CD4-positive, alpha-beta memory T cell (primary cell): ENCODE data around the gene RPL41. TPM values are rescaled to one million over a fixed set of nuclear protein-coding genes. Genes with fewer than 3 reads are reported as not detected.
"Not testable (repeated sequence)": the region's sequence is repeated elsewhere in the genome, so short reads cannot be mapped to it uniquely, and the experiment has no call there.

Source experiments
- CTCF ChIA-PET: fragments of 350-600 bp; sonication (Branson Sonifier 250); formaldehyde crosslinking; loops from one replicate; lab custom pipeline; 2021; ENCODE audit warnings: inconsistent platforms; ENCODE audit not compliant: partially characterized antibody; lab: Charles Lee
- POLR2A ChIA-PET: fragments of 350-600 bp; sonication (Branson Sonifier 250); formaldehyde crosslinking; loops from one replicate; lab custom pipeline; 2021; ENCODE audit not compliant: partially characterized antibody; lab: Charles Lee
- DNase-seq, 5 donors: peaks; one replicate each; pipeline versions ENCODE4 v3.0.0 to v3.0.0-alpha.2; 2020 to 2022; ENCODE audit warnings: mixed read lengths in 1 of 5
- H3K27ac ChIP-seq: one replicate; pipeline ENCODE4 v1.7.0; 2013; ENCODE audit warnings: low read depth, low read length
- H3K27me3 ChIP-seq: 2 replicates; pipeline ENCODE4 v1.7.0; 2013; ENCODE audit warnings: mild to moderate bottlenecking, low read length, moderate library complexity; ENCODE audit not compliant: insufficient read depth
- H3K36me3 ChIP-seq: 2 replicates; pipeline ENCODE4 v1.7.0; 2013; ENCODE audit warnings: mild to moderate bottlenecking, low read length, moderate library complexity; ENCODE audit not compliant: insufficient read depth
- H3K4me1 ChIP-seq: 2 replicates; pipeline ENCODE4 v1.7.0; 2013; ENCODE audit warnings: mild to moderate bottlenecking, low read length, moderate library complexity; ENCODE audit not compliant: insufficient read depth
- H3K4me3 ChIP-seq, 2 donors: one replicate each; pipeline ENCODE4 v1.7.0; 2013; ENCODE audit warnings: low read length in 2 of 2, mild to moderate bottlenecking in 1 of 2
- H3K9me3 ChIP-seq, 2 donors: one replicate each; pipeline ENCODE4 v1.7.0; 2013; ENCODE audit warnings: low read length in 2 of 2, control low read depth in 1 of 2; ENCODE audit not compliant: control insufficient read depth in 1 of 2
- H3K27ac Mint-ChIP-seq, 7 donors: one replicate each; pipeline ENCODE4 v1.8.0; 2020 to 2021; ENCODE audit warnings: mixed read lengths in 7 of 7, mild to moderate bottlenecking in 6 of 7, inconsistent platforms in 3 of 7, moderate library complexity in 3 of 7
- H3K27me3 Mint-ChIP-seq, 2 donors: one replicate each; pipeline ENCODE4 v1.8.0; 2020 to 2021; ENCODE audit warnings: mixed read lengths in 2 of 2
- H3K36me3 Mint-ChIP-seq, 2 donors: one replicate each; pipeline ENCODE4 v1.8.0; 2020 to 2021; ENCODE audit warnings: mixed read lengths in 2 of 2, inconsistent platforms in 1 of 2, mild to moderate bottlenecking in 1 of 2
- H3K4me1 Mint-ChIP-seq, 4 donors: one replicate each; pipeline ENCODE4 v1.8.0; 2020 to 2021; ENCODE audit warnings: mixed read lengths in 4 of 4, mild to moderate bottlenecking in 1 of 4
- H3K4me3 Mint-ChIP-seq, 8 donors: one replicate each; pipeline ENCODE4 v1.8.0; 2020 to 2021; ENCODE audit warnings: mixed read lengths in 8 of 8, mild to moderate bottlenecking in 7 of 8, moderate library complexity in 6 of 8, inconsistent platforms in 3 of 8
- H3K9me3 Mint-ChIP-seq, 8 donors: one replicate each; pipeline ENCODE4 v1.8.0; 2020 to 2021; ENCODE audit warnings: mixed read lengths in 8 of 8, mild to moderate bottlenecking in 5 of 8, inconsistent platforms in 3 of 8, moderate library complexity in 1 of 8
- intact Hi-C: fragments of 100-400 bp; cut with micrococcal nuclease; formaldehyde crosslinking; loops from one replicate; pipeline ENCODE4 v1.15.1; 2023
- polyA plus RNA-seq, 2 donors: library from polyadenylated mRNA; unstranded; fragments of 300-500 nt; fragmentation: Illumina TruSeq; gene quantifications; one replicate each; pipeline ENCODE4 v1.2.3, GENCODE V29; 2021
- total RNA-seq, 2 experiments: library from RNA; stranded (reverse); gene quantifications; one replicate each; pipeline ENCODE4 v1.2.3, GENCODE V29; 2021

Gene RPL41
- 1,000 to 10,000 TPM; 5,438 to 5,728 TPM for total RNA-seq
- 1,000 to 10,000 TPM; 6,058 to 8,691 TPM for polyA plus RNA-seq

DNA sequence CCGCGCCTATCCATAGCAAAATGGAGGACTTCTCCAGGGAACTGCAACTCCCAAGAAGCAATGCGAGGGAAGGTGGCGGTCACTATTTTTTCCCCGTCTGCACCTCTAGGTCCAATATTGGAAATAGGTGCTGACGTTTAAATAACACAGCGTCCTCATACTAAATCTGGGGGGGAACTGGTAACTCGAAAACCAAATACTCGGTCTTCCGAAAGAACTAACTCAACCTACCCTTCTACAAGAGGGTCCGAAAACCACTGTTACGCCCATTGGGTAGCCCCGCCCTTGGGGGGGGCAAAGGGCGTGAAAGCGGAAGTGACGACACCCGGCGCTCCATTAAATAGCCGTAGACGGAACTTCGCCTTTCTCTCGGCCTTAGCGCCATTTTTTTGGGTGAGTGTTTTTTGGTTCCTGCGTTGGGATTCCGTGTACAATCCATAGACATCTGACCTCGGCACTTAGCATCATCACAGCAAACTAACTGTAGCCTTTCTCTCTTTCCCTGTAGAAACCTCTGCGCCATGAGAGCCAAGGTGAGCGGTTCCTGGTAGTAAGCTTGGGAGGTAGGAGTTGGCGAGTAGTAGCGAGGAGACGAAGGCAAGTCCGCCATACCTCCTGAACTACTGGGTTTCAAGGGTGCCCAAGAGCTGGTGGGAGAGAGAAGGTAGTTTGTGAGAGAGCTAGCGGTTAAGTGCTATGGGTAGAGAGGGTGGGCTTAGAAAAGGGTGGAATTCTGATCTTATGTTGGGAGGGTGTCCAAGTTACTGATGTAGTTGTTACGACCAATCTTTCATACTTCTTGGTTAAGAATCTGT, at the start of gene RPL41:
Gene RPL41, plus strand, starts transcription at position 367 of the 815 bp plus-strand sequence.
- H3K4me1 ChIP-seq: peaks cover 34% of the 10 kb centered on the region
- H3K4me3 Mint-ChIP-seq: peak within 1 kb of the TSS; percentile 95 to 99 (median 98)
- intact Hi-C loops: loop anchor here (1.0 to 5.0 kb wide), 5 partner anchors 12 to 521 kb away; partner anchors contain the start of genes PA2G4, PYM1 and SUOX
- H3K27ac Mint-ChIP-seq: peak within 1 kb of the TSS; percentile 94 to 100 (median 99)
- H3K36me3 Mint-ChIP-seq: peaks cover 37 to 53% of the 10 kb centered on the region in 2 donors
- H3K27ac ChIP-seq: peak within 1 kb of the TSS; percentile 89
- peaks cover 13% of the 10 kb centered on the region for H3K36me3 ChIP-seq
- no peaks in the 10 kb centered on the region for H3K27me3 ChIP-seq
- H3K4me1 Mint-ChIP-seq: peaks cover 20 to 44% (median 30%) of the 10 kb centered on the region in 4 donors
- POLR2A ChIA-PET: interaction anchor here (0.7 to 7.6 kb wide), 35 partner anchors 11 to 609 kb away, joined by 3 to 324 read pairs (median 8); partner anchors contain the start of genes ATP5F1B, ERBB3, ESYT1 and IL23A
- DNase-seq: peak; percentile 94 to 97 (median 95)
- peak within 1 kb of the TSS; percentile 99 for H3K4me3 ChIP-seq
- no peaks in the 10 kb centered on the region for H3K9me3 Mint-ChIP-seq
- CTCF ChIA-PET: interaction anchor here (0.9 to 13.2 kb wide), 12 partner anchors 10 to 378 kb away, joined by 3 to 264 read pairs (median 8); partner anchors contain the start of genes ESYT1, PA2G4, RNF41 and SMARCC2
- no peaks in the 10 kb centered on the region for H3K9me3 ChIP-seq
- no peaks in the 10 kb centered on the region for H3K27me3 Mint-ChIP-seq

DNA sequence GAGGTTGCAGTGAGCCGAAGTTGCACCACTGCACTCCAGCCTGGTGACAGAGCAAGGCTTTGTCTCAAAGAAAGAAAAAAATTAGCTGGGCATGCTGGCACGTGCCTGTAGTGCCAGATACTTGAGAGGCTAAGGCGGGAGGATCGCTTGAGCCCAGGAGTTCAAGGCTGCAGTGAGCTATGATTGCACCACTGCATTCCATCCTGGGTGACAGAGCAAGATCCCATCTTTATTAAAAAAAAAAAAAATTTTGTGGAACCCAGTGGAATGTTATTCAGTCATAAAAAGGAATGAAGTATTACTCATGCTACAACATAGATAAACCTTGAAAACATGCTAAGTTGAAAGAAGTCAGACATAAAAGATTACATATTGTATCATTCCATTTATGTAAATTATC, 44.8 kb upstream of the RPL41 start:
- Mint-ChIP-seq H3K27me3 (no peaks in the 10 kb centered on the region), H3K9me3 (no peaks in the 10 kb centered on the region), H3K4me1 (no peaks in the 10 kb centered on the region), H3K27ac (no peak overlapping the region), H3K4me3 (no peak overlapping the region), H3K36me3 (no peaks in the 10 kb centered on the region)
- H3K9me3 ChIP-seq: no peaks in the 10 kb centered on the region
- H3K4me3 ChIP-seq: no peak overlapping the region
- POLR2A ChIA-PET: interaction anchor here (0.6 kb wide), 1 partner anchor 236 kb away, joined by 3 read pairs; no protein-coding TSS in a partner anchor
- intact Hi-C loops: no loop called here
- CTCF ChIA-PET: no interaction called here
- no peak for DNase-seq
- no peaks in the 10 kb centered on the region for H3K27me3 ChIP-seq
- H3K4me1 ChIP-seq: no peaks in the 10 kb centered on the region
- no peak overlapping the region for H3K27ac ChIP-seq
- no peaks in the 10 kb centered on the region for H3K36me3 ChIP-seq

DNA sequence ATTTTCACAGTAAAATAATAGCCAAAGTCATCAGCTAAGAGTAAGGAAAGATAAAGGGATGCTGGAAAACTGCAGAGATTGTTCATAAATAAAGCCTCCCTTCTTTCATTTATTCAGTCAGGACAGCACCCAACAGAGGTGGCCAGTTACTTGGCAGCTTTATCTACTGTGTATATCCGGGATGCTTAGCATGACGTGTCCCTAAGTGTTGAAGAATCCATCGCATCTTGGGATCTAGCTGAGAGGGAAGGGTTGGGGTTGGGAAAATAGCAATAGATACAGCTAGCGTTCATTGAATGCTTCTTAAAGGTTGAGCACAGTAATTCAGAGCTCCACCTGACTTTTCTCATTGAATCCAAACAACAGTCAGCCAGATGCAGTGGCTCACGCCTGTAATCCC, 42.0 kb upstream of the RPL41 start:
- intact Hi-C loops: no loop called here
- Mint-ChIP-seq H3K4me3 (no peak overlapping the region), H3K4me1 (peaks cover 0 to 7% (median under 1%) of the 10 kb centered on the region in 4 donors), H3K36me3 (no peaks in the 10 kb centered on the region), H3K27ac (peak overlapping the region in 1 of 7 donors; percentile 10), H3K9me3 (no peaks in the 10 kb centered on the region), H3K27me3 (no peaks in the 10 kb centered on the region)
- DNase-seq: no peak
- Histone ChIP-seq H3K27ac (no peak overlapping the region), H3K36me3 (no peaks in the 10 kb centered on the region), H3K27me3 (no peaks in the 10 kb centered on the region), H3K4me1 (peaks cover 5% of the 10 kb centered on the region), H3K4me3 (no peak overlapping the region), H3K9me3 (no peaks in the 10 kb centered on the region)
- POLR2A ChIA-PET: no interaction called here
- CTCF ChIA-PET: interaction anchor here (0.8 kb wide), 1 partner anchor 10 kb away, joined by 3 read pairs; no protein-coding TSS in a partner anchor

DNA sequence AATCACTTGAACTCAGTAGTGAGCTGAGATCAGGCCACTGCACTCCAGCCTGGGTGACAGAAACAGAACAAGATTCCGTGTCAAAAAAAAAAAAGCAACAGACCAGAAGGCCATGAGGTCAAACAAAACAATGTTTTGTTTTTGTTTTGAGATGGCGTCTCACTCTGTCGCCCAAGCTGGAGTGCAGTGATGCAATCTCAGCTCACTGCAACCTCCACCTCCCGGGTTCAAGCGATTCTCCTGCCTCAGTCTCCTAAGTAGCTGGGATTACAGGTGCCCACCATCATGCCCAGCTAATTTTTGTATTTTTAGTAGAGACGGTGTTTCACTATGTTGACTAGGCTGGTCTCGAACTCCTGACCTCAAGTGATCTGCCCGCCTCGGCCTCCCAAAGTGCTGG, 38.5 kb upstream of the RPL41 start:
- Mint-ChIP-seq H3K4me3 (peak overlapping the region in 5 of 8 donors; percentile 5 to 80 (median 21)), H3K27ac (peak overlapping the region in 1 of 7 donors; percentile 52), H3K4me1 (peaks cover 0 to 25% (median 5%) of the 10 kb centered on the region in 4 donors)
- H3K9me3 ChIP-seq, H3K4me3 ChIP-seq, H3K27me3 Mint-ChIP-seq, H3K27me3 ChIP-seq, H3K9me3 Mint-ChIP-seq, H3K27ac ChIP-seq, H3K36me3 ChIP-seq, DNase-seq, H3K36me3 Mint-ChIP-seq: not testable (repeated sequence)
- ChIA-PET CTCF (interaction anchor here (0.7 to 2.0 kb wide), 5 partner anchors 25 to 80 kb away, joined by 3 to 9 read pairs (median 3); partner anchors contain the start of gene ZC3H10), POLR2A (interaction anchor here (1.3 to 6.1 kb wide), 2 partner anchors 26 to 40 kb away, joined by 7 to 70 read pairs; partner anchors contain the start of genes PA2G4, RPL41 and ZC3H10)
- intact Hi-C loops: loop anchor here (2.0 kb wide), 1 partner anchor 31 kb away; no protein-coding TSS in a partner anchor
- peaks cover 20% of the 10 kb centered on the region for H3K4me1 ChIP-seq

DNA sequence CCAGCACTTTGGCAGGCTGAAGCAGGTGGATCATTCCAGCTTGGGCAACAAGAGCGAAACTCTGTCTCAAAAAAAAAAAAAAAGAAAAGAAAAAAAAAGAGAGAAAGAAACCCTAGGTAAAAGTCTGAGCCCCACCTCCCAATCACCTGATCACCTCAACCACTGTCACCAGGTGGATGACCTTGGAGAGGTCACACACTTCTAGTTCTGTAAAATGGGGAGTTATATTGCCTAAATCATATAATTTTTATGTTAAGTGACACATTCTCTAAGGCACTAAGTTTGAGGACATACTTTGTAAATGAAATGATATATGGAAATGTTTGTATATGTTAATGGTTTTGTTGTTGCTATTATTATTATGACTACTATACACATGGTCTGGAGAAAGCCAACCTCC, 38.0 kb upstream of the RPL41 start:
- ChIA-PET POLR2A (interaction anchor here (1.3 to 6.1 kb wide), 3 partner anchors 25 to 39 kb away, joined by 4 to 70 read pairs (median 23); partner anchors contain the start of genes PA2G4, RPL41 and ZC3H10), CTCF (interaction anchor here (0.7 to 2.2 kb wide), 7 partner anchors 24 to 81 kb away, joined by 3 to 7 read pairs (median 3); partner anchors contain the start of genes PA2G4 and ZC3H10)
- Mint-ChIP-seq H3K4me1 (peaks cover 0 to 25% (median 5%) of the 10 kb centered on the region in 4 donors), H3K4me3 (peak overlapping the region; percentile 63 to 89 (median 81)), H3K27ac (peak overlapping the region in 2 of 7 donors; percentile 52 to 79), H3K36me3 (no peaks in the 10 kb centered on the region), H3K27me3 (no peaks in the 10 kb centered on the region), H3K9me3 (no peaks in the 10 kb centered on the region)
- Histone ChIP-seq H3K27ac (no peak overlapping the region), H3K4me1 (peaks cover 20% of the 10 kb centered on the region), H3K4me3 (no peak overlapping the region), H3K36me3 (no peaks in the 10 kb centered on the region), H3K27me3 (peaks cover under 1% of the 10 kb centered on the region), H3K9me3 (no peaks in the 10 kb centered on the region)
- DNase-seq: no peak
- intact Hi-C loops: loop anchor here (2.0 kb wide), 1 partner anchor 32 kb away; no protein-coding TSS in a partner anchor

DNA sequence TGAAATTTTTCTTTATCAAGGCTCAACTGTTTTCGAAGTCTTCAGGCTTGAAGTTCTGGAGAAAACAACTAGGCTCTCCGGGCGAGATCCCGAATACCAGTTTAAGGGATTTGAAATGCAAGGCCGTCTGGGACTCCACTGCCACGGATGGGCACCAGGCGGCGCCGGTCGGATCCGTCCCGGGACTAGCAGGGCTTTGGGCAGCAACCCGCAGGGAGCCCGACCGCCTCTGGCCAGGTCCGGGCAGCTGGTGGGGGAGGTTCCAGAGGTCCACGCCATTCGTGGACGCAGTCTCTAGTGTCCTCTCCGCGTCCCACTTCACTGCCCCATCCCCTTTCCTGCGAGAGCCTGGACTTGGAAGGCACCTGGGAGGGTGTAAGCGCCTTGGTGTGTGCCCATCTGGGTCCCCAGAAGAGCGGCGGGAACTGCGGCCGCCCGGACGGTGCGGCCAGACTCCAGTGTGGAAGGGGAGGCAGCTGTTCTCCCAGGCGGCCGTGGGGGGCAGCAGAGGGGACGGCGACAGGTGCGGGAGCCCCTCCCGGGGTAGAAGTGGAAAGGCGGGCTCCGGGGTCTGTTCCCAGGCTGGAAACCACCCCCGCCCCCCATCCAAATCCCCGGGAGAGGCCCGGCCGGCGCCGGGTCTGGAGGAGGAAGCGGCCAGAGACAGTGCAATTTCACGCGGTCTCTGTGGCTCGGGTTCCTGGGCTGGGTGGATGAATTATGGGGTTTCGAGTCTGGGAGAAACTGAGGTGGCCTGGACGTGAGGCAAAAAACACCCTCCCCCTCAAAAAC, 37.3 kb upstream of the RPL41 start:
- Histone ChIP-seq H3K27ac (peak overlapping the region; percentile 2), H3K27me3 (peaks cover 6% of the 10 kb centered on the region), H3K4me3 (peak overlapping the region; percentile 52 to 86), H3K9me3 (no peaks in the 10 kb centered on the region), H3K4me1 (peaks cover 20% of the 10 kb centered on the region), H3K36me3 (no peaks in the 10 kb centered on the region)
- Mint-ChIP-seq H3K9me3 (no peaks in the 10 kb centered on the region), H3K36me3 (no peaks in the 10 kb centered on the region), H3K27me3 (peaks cover 0 to 3% of the 10 kb centered on the region in 2 donors), H3K4me1 (peaks cover 0 to 25% (median 5%) of the 10 kb centered on the region in 4 donors), H3K4me3 (peak overlapping the region; percentile 84 to 91 (median 88)), H3K27ac (peak overlapping the region in 6 of 7 donors; percentile 36 to 91 (median 72))
- CTCF ChIA-PET: interaction anchor here (1.0 to 2.2 kb wide), 7 partner anchors 12 to 356 kb away, joined by 3 to 7 read pairs (median 5); partner anchors contain the start of genes PA2G4 and ZC3H10
- POLR2A ChIA-PET: interaction anchor here (0.8 to 6.1 kb wide), 6 partner anchors 24 to 143 kb away, joined by 3 to 70 read pairs (median 5); partner anchors contain the start of genes PA2G4, RPL41, SMARCC2 and ZC3H10
- DNase-seq: peak; percentile 27 to 65 (median 40)
- intact Hi-C loops: loop anchor here (1.0 to 2.0 kb wide), 3 partner anchors 25 to 39 kb away; partner anchors contain the start of genes PA2G4 and ZC3H10
